Lower lobe of right lung (tissue), 2 donors: ENCODE data around the gene TBX2. TPM values are rescaled to one million over a fixed set of nuclear protein-coding genes. Genes with fewer than 3 reads are reported as not detected.
A peak's percentile ranks its signal among the peaks of the same experiment; 100 is the strongest.

ENCODE experiments used
- ATAC-seq, 2 donors: fragments of 200-7000 bp; cut with Tn5 transposase; one replicate each; pipeline ENCODE4 v1.9.1; 2020 to 2022; ENCODE audit warnings: mild to moderate bottlenecking in 2 of 2, moderate library complexity in 2 of 2
- DNase-seq: peaks from one replicate; pipeline ENCODE4 v3.0.0-alpha.2; 2020
- H3K27ac ChIP-seq: fragments of 200-600 bp; one replicate; pipeline ENCODE4 v1.8.0; 2022
- H3K27me3 ChIP-seq: fragments of 200-600 bp; one replicate; pipeline ENCODE4 v1.8.0; 2022; ENCODE audit warnings: low read depth
- H3K36me3 ChIP-seq: fragments of 200-600 bp; one replicate; pipeline ENCODE4 v1.8.0; 2022; ENCODE audit warnings: mild to moderate bottlenecking
- H3K4me1 ChIP-seq: fragments of 200-600 bp; one replicate; pipeline ENCODE4 v1.8.0; 2022
- H3K4me3 ChIP-seq: fragments of 200-600 bp; one replicate; pipeline ENCODE4 v1.8.0; 2022; ENCODE audit warnings: mild to moderate bottlenecking
- H3K9me3 ChIP-seq: fragments of 200-600 bp; one replicate; pipeline ENCODE4 v1.8.0; 2022
- CTCF ChIP-seq: fragments of 200-600 bp; IDR thresholded peaks from one replicate; pipeline ENCODE4 v1.8.0; 2022; ENCODE audit warnings: antibody characterized with exemption, mild to moderate bottlenecking
- intact Hi-C: fragments of 100-400 bp; cut with DNase I; formaldehyde crosslinking; loops from one replicate; pipeline ENCODE4 v1.11.0; 2022
- total RNA-seq: library from RNA; stranded (reverse); fragmentation: NEBNext Ultra II Directional; extraction: Animal tissue kit (Norgen Biotek cat#: 25700); gene quantifications from one replicate; pipeline ENCODE4 v1.2.1, GENCODE V29; 2021
- donor health status: DM: no; HTN: yes; CAD: no; lungs with severe emphysema.

The TBX2 gene
- total RNA-seq, 1 donor from 2014 or later: 83.3 TPM

DNA sequence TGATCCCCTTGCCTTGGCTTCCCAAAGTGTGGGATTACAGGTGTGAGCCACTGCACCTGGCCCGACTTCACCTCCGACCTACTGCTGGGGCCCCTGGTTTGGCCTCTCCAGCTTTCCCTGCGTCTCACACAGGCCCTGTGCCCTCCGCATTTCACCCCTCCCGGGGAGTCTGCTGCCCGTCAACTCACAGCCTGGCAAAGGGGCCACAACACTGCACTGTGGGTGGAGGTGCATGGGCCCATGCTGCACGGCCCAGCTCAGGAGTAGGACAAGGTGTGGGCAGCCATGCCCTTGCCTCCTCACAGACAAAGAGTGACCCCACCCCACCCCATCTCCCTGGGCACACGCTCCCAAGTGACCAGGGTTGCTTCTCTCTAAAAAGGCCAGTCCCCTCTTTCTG, 12.6 kb upstream of the TBX2 start:
- ATAC-seq: no peak
- Histone ChIP-seq H3K27ac (no peak overlapping the region), H3K4me3 (no peak overlapping the region), H3K9me3 (no peaks in the 10 kb centered on the region), H3K36me3 (no peaks in the 10 kb centered on the region), H3K4me1 (peaks cover 10% of the 10 kb centered on the region), H3K27me3 (no peaks in the 10 kb centered on the region)
- intact Hi-C loops: no loop called here
- DNase-seq: peak; percentile 24
- no peak for TF ChIP-seq CTCF

- DNase-seq (peak; percentile 22), ATAC-seq (no peak)
- intact Hi-C loops: no loop called here
- H3K4me1 ChIP-seq: peaks cover 10% of the 10 kb centered on the region
- H3K9me3 ChIP-seq: no peaks in the 10 kb centered on the region
- no peaks in the 10 kb centered on the region for H3K36me3 ChIP-seq
- H3K27me3 ChIP-seq: no peaks in the 10 kb centered on the region
- TF ChIP-seq CTCF: no peak
- no peak overlapping the region for H3K27ac ChIP-seq
- H3K4me3 ChIP-seq: no peak overlapping the region
Observed at GRCh38 chr17:61387511-61388305, 11.9 kb upstream of the TBX2 start.

GRCh38 chr17:61388561-61389356, 10.9 kb upstream of the TBX2 start:
- no peak overlapping the region for H3K4me3 ChIP-seq
- H3K4me1 ChIP-seq: peaks cover 10% of the 10 kb centered on the region
- TF ChIP-seq CTCF: no peak

GRCh38 chr17:61389670-61390478, 9.8 kb upstream of the TBX2 start:
- Histone ChIP-seq H3K4me3 (no peak overlapping the region), H3K4me1 (peaks cover 10% of the 10 kb centered on the region), H3K9me3 (no peaks in the 10 kb centered on the region), H3K27me3 (no peaks in the 10 kb centered on the region), H3K27ac (peak overlapping the region; percentile 19), H3K36me3 (no peaks in the 10 kb centered on the region)
- TF ChIP-seq CTCF: peak; percentile 93
- DNase-seq (no peak), ATAC-seq (peak; percentile 47 to 67)
- intact Hi-C loops: no loop called here

More at GRCh38 chr17:61388561-61389356, 10.9 kb upstream of the TBX2 start:
- ATAC-seq (no peak), DNase-seq (no peak)
- no peaks in the 10 kb centered on the region for H3K27me3 ChIP-seq
- no peaks in the 10 kb centered on the region for H3K9me3 ChIP-seq
- intact Hi-C loops: no loop called here
- no peaks in the 10 kb centered on the region for H3K36me3 ChIP-seq
- peak overlapping the region; percentile 19 for H3K27ac ChIP-seq

DNA sequence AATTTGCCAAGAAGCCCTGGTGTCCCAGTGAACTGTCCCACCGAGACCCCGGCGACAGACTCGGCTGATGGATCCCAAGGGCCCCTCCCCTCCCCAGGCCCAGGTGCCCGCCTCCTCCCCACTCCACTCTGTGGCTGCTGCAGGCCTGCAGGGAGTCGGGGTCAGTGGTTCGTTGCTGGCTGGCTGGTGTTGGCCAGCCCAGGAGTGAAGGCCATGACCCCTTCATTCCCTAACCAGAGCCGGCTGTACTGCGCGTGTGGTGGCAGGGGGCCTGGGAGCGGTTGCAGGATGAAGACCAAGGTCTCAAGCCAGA, 9.2 kb upstream of the TBX2 start:
- Histone ChIP-seq H3K4me3 (no peak overlapping the region), H3K4me1 (peaks cover 10% of the 10 kb centered on the region), H3K36me3 (no peaks in the 10 kb centered on the region), H3K27ac (peak overlapping the region; percentile 19), H3K9me3 (no peaks in the 10 kb centered on the region), H3K27me3 (peaks cover 3% of the 10 kb centered on the region)
- no peak for TF ChIP-seq CTCF
- no peak for ATAC-seq
- no peak for DNase-seq
- intact Hi-C loops: no loop called here
